AG04450 (cell line): ENCODE results near the gene HMG20B. TPM values are rescaled to one million over a fixed set of nuclear protein-coding genes. Genes with fewer than 3 reads are reported as not detected.

Experiments used
- CTCF ChIA-PET: fragments of 300-600, 350-600 bp; formaldehyde crosslinking; extraction: SDS; loops from one replicate; lab custom pipeline; 2022; ENCODE audit warnings: antibody characterized with exemption, inconsistent platforms; lab: Charles Lee
- POLR2A ChIA-PET: fragments of 350-600 bp; formaldehyde crosslinking; extraction: SDS; loops from one replicate; lab custom pipeline; 2021; ENCODE audit warnings: antibody characterized with exemption, inconsistent platforms; lab: Yijun Ruan, JAX
- DNase-seq: peaks from one replicate; pipeline ENCODE4 v3.0.0-alpha.2; 2011; ENCODE audit warnings: low read depth, low spot score
- H3K27ac ChIP-seq: one replicate; pipeline ENCODE4 v1.5.1; 2012; ENCODE audit warnings: low read depth, low read length, control low read depth
- H3K27me3 ChIP-seq: one replicate; pipeline ENCODE4 v1.6.0; 2012; ENCODE audit warnings: low read length; ENCODE audit not compliant: control insufficient read depth, insufficient read depth
- H3K4me3 ChIP-seq: 2 replicates; pipeline ENCODE4 v1.5.1; 2011; ENCODE audit warnings: mild to moderate bottlenecking, low read depth, low read length, control low read depth
- H3K9me3 ChIP-seq: 2 replicates; pipeline ENCODE4 v1.5.1; 2012; ENCODE audit warnings: low read length; ENCODE audit not compliant: control insufficient read depth, insufficient read depth
- CTCF ChIP-seq: IDR thresholded peaks from 2 replicates; pipeline ENCODE4 v1.5.1; 2011; ENCODE audit warnings: low read depth, low read length, control low read depth, inconsistent platforms
- polyA plus RNA-seq: library from polyadenylated mRNA; depleted of rRNA; stranded (reverse); fragments of >200 nt; gene quantifications from 2 replicates; pipeline ENCODE4 v1.2.3, GENCODE V29; 2011

Gene HMG20B
- polyA plus RNA-seq, 1 experiment = 30.5 TPM

GRCh38 chr19:3610745-3611717, 38.3 kb downstream of the HMG20B start:
- ChIA-PET POLR2A (no interaction called here), CTCF (no interaction called here)
- peaks cover 25% of the 10 kb centered on the region; the same call in 1 of the 2 replicates for H3K9me3 ChIP-seq
- H3K4me3 ChIP-seq = no peak overlapping the region
- DNase-seq = no peak
- no peak overlapping the region for H3K27ac ChIP-seq
- TF ChIP-seq CTCF = no peak
- no peaks in the 10 kb centered on the region for H3K27me3 ChIP-seq

GRCh38 chr19:3611841-3612240, 39.1 kb downstream of the HMG20B start:
- Histone ChIP-seq H3K9me3 (peaks cover 25% of the 10 kb centered on the region; the same call in 1 of the 2 replicates), H3K27me3 (no peaks in the 10 kb centered on the region), H3K4me3 (no peak overlapping the region), H3K27ac (no peak overlapping the region)
- TF ChIP-seq CTCF = no peak
- no peak for DNase-seq
- POLR2A ChIA-PET = no interaction called here
- CTCF ChIA-PET = no interaction called here

DNA sequence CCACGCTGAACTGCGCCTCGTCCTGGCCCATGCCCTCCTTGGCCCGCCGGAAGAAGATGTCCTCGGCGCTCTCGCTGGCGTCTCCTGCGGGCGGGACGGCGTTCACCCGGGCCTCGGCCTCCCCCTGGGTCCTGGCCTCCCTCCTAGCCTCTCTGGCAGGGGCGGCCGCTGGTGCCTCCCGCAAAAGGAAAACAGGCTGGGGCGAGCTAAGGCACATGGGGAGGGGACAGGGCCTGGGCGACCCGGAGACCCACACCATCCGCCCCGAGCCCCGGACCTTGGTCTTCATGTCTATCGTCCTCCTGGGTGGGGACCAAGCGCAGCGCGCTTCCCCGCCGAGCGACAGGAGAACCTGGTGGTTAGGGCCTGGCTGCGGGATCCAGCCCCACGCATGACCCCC, 39.6 kb downstream of the HMG20B start:
- ChIA-PET POLR2A (no interaction called here), CTCF (interaction anchor here (1.0 kb wide), 1 partner anchor 375 kb away, joined by 16 read pairs; no protein-coding TSS in a partner anchor)
- no peak for DNase-seq
- no peaks in the 10 kb centered on the region for H3K27me3 ChIP-seq
- TF ChIP-seq CTCF = no peak
- no peak overlapping the region for H3K4me3 ChIP-seq
- peaks cover 25% of the 10 kb centered on the region; the same call in 1 of the 2 replicates for H3K9me3 ChIP-seq
- no peak overlapping the region for H3K27ac ChIP-seq

GRCh38 chr19:3612901-3613741, 40.4 kb downstream of the HMG20B start:
- no peak overlapping the region for H3K27ac ChIP-seq
- CTCF ChIA-PET = interaction anchor here (1.0 kb wide), 1 partner anchor 375 kb away, joined by 16 read pairs; no protein-coding TSS in a partner anchor
- no peak for DNase-seq
- no peak for TF ChIP-seq CTCF
- H3K27me3 ChIP-seq = no peaks in the 10 kb centered on the region
- peaks cover 25% of the 10 kb centered on the region; the same call in 1 of the 2 replicates for H3K9me3 ChIP-seq
- H3K4me3 ChIP-seq = no peak overlapping the region
- POLR2A ChIA-PET = interaction anchor here (0.5 to 0.6 kb wide), 2 partner anchors 68 to 96 kb away, joined by 4 to 5 read pairs; no protein-coding TSS in a partner anchor
